ENCODE measurements around the gene MYH9.

DNA sequence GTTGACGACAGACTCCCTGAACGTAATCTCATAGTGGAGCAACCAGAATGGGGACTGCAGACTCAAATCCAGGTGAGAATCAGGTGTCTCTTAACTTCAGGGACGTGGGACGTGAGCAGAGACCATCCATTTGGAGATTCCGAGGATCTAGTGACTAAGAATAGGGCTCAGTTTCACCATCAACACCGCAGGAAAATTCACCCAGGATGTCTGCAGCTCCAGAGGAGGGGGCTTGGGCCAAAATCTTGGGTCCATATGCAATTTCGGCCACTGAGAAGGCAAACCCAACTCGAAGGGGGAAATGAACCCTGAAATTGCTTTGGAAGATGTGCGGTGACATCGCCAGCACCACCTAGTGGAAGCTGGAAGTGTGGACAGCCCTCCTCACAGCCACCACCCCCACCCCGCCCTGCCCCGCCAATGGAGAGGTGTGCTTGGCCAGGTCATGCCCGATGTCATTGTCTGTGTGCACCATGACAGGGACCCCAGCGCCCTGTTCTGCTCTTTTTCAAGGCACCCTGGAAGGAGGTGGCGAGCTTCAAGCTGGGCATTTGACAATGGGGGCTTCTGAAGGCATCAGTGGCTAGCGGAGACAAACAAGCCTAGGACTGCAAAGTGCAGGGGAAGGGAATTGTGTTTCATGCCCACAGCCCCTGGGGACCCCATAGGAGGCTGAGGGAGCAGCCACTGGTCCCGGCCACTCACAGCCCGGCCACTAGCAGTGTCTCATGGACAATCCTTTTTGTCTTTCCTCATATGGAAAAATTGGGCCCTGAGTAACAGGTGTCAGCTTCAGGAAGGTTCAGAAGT lies 110.1 kb downstream of the MYH9 start:
- TF ChIP-seq CTCF (IDR thresholded peaks at IDR 0.05; ENCODE audit: poor library complexity) (peak; percentile 71), EZH2 (IDR thresholded peaks at IDR 0.05; ENCODE audit: borderline replicate concordance) (no peak)

All from hepatocyte (in vitro differentiated cells).